ENCODE measurements around the gene NLE1. TPM values are rescaled to one million over a fixed set of nuclear protein-coding genes. Genes with fewer than 3 reads are reported as not detected.

NLE1 gene
- total RNA-seq (2021) (18.1 and 23.3 TPM in 2 replicates), Bru-seq, nascent RNA (percentile 65 among the genes with signal in this experiment), BruChase-seq, experiment 1, labeled RNA remaining after a 2-hour chase (percentile 62 among the genes with signal in this experiment), BruChase-seq, experiment 2, labeled RNA remaining after a 6-hour chase (percentile 66 among the genes with signal in this experiment)
- long read RNA-seq, full-length matches to known transcripts: 17 of 27 reads
- long read RNA-seq, partial matches to known transcripts: 1 of 27 reads
- long read RNA-seq, other reads (novel, unspliced or antisense): 9 of 27 reads

GRCh38 chr17:35141681-35142466, at the start of gene NLE1:
Gene NLE1 (minus strand): TSS chr17:35142303. CDS start chr17:35142275, 28 bp downstream.
- CTCF ChIA-PET: interaction anchor here (0.6 kb wide), 1 partner anchor 112 kb away, joined by 3 read pairs; no protein-coding TSS in a partner anchor
- POLR2A ChIA-PET (ENCODE audit: low non-redundant PET): no interaction called here
- peaks cover 14% of the 10 kb centered on the region for H3K36me3 ChIP-seq (ENCODE audit: insufficient read depth, low read length, poor library complexity, severe bottlenecking)
- H3K4me3 ChIP-seq (ENCODE audit: low read depth, low read length, poor library complexity, severe bottlenecking): peak within 1 kb of the TSS; percentile 78
- TF ChIP-seq EZH2 (IDR thresholded peaks at IDR 0.05; ENCODE audit: borderline replicate concordance, low read depth, low read length, poor library complexity, severe bottlenecking): no peak
- TF ChIP-seq, protein P1, sequence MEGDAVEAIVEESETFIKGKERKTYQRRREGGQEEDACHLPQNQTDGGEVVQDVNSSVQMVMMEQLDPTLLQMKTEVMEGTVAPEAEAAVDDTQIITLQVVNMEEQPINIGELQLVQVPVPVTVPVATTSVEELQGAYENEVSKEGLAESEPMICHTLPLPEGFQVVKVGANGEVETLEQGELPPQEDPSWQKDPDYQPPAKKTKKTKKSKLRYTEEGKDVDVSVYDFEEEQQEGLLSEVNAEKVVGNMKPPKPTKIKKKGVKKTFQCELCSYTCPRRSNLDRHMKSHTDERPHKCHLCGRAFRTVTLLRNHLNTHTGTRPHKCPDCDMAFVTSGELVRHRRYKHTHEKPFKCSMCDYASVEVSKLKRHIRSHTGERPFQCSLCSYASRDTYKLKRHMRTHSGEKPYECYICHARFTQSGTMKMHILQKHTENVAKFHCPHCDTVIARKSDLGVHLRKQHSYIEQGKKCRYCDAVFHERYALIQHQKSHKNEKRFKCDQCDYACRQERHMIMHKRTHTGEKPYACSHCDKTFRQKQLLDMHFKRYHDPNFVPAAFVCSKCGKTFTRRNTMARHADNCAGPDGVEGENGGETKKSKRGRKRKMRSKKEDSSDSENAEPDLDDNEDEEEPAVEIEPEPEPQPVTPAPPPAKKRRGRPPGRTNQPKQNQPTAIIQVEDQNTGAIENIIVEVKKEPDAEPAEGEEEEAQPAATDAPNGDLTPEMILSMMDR (conservative IDR thresholded peaks at IDR 0.05; ENCODE audit: low read depth, low read length): peak; percentile 72
- intact Hi-C loops (cut with micrococcal nuclease; ENCODE audit: unreplicated experiment): no loop called here
- no peaks in the 10 kb centered on the region for H3K27me3 ChIP-seq (replicated peaks; ENCODE audit: insufficient read depth, low read depth, low read length, poor library complexity)
- no peaks in the 10 kb centered on the region for H3K4me1 ChIP-seq (ENCODE audit: insufficient read depth, low read length, poor library complexity, severe bottlenecking)
- DNase-seq (ENCODE audit: low spot score): peak; percentile 74
- peak within 1 kb of the TSS; percentile 37 for H3K27ac ChIP-seq (ENCODE audit: low read depth, low read length, poor library complexity, severe bottlenecking)
- BruUV-seq (replicated peaks): TSS peak; percentile 74
- no peaks in the 10 kb centered on the region for H3K9me3 ChIP-seq (ENCODE audit: low read depth, low read length, poor library complexity, severe bottlenecking)

- H3K9me3 ChIP-seq (ENCODE audit: low read depth, low read length, poor library complexity, severe bottlenecking): no peaks in the 10 kb centered on the region
- POLR2A ChIA-PET (ENCODE audit: low non-redundant PET): interaction anchor here (0.6 kb wide), 1 partner anchor 214 kb away, joined by 3 read pairs; no protein-coding TSS in a partner anchor
- no peak overlapping the region for H3K27ac ChIP-seq (ENCODE audit: low read depth, low read length, poor library complexity, severe bottlenecking)
- intact Hi-C loops (cut with micrococcal nuclease; ENCODE audit: unreplicated experiment): no loop called here
- CTCF ChIA-PET: no interaction called here
- no TSS peak for BruUV-seq (replicated peaks)
- TF ChIP-seq EZH2 (IDR thresholded peaks at IDR 0.05; ENCODE audit: borderline replicate concordance, low read depth, low read length, poor library complexity, severe bottlenecking): no peak
- TF ChIP-seq, protein P1 (conservative IDR thresholded peaks at IDR 0.05; ENCODE audit: low read depth, low read length): no peak
- DNase-seq (ENCODE audit: low spot score): no peak
- no peaks in the 10 kb centered on the region for H3K27me3 ChIP-seq (replicated peaks; ENCODE audit: insufficient read depth, low read depth, low read length, poor library complexity)
- H3K4me3 ChIP-seq (ENCODE audit: low read depth, low read length, poor library complexity, severe bottlenecking): no peak overlapping the region
- no peaks in the 10 kb centered on the region for H3K36me3 ChIP-seq (ENCODE audit: insufficient read depth, low read length, poor library complexity, severe bottlenecking)
- no peaks in the 10 kb centered on the region for H3K4me1 ChIP-seq (ENCODE audit: insufficient read depth, low read length, poor library complexity, severe bottlenecking)
Measured at GRCh38 chr17:35191001-35191695, 49.0 kb upstream of the NLE1 start.

DNA sequence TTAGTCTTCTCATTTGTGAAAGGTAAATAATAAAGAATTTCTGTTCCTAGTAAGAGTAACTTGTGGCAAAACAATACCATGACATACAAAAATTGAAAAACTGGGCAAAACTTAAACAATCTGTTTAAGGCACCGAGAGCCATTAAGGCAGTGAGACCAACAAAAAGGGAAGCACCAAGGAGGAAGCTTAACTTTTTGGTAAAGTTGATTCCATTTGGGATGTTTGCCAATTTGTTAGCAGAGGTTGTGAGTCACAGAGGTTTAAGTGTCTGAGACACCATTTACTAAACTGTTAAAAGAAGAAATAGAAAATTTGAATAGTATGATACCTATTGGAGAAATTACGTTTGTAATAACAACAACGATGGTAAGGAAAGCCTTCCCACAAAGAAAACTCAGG, 47.2 kb upstream of the NLE1 start:
- intact Hi-C loops (cut with micrococcal nuclease; ENCODE audit: unreplicated experiment): no loop called here
- CTCF ChIA-PET: no interaction called here
- Histone ChIP-seq H3K4me1 (ENCODE audit: insufficient read depth, low read length, poor library complexity, severe bottlenecking) (no peaks in the 10 kb centered on the region), H3K36me3 (ENCODE audit: insufficient read depth, low read length, poor library complexity, severe bottlenecking) (no peaks in the 10 kb centered on the region), H3K4me3 (ENCODE audit: low read depth, low read length, poor library complexity, severe bottlenecking) (no peak overlapping the region), H3K27me3 (replicated peaks; ENCODE audit: insufficient read depth, low read depth, low read length, poor library complexity) (no peaks in the 10 kb centered on the region), H3K9me3 (ENCODE audit: low read depth, low read length, poor library complexity, severe bottlenecking) (no peaks in the 10 kb centered on the region), H3K27ac (ENCODE audit: low read depth, low read length, poor library complexity, severe bottlenecking) (no peak overlapping the region)
- TF ChIP-seq EZH2 (IDR thresholded peaks at IDR 0.05; ENCODE audit: borderline replicate concordance, low read depth, low read length, poor library complexity, severe bottlenecking): no peak
- TF ChIP-seq, protein P1 (conservative IDR thresholded peaks at IDR 0.05; ENCODE audit: low read depth, low read length): no peak
- no TSS peak for BruUV-seq (replicated peaks)
- POLR2A ChIA-PET (ENCODE audit: low non-redundant PET): interaction anchor here (0.7 kb wide), 1 partner anchor 37 kb away, joined by 4 read pairs; no protein-coding TSS in a partner anchor
- peak; percentile 28 for DNase-seq (ENCODE audit: low spot score)
